DOHH2 (cell line): ENCODE measurements around the gene ARTN.

Source experiments
- EZH2phosphoT487 ChIP-seq: fragments of 200-600 bp; sonication (generic); IDR thresholded peaks from 2 replicates; pipeline ENCODE4 v1.6.1; 2017; ENCODE audit warnings: borderline replicate concordance, mild to moderate bottlenecking, antibody characterized with exemption, low read length, moderate library complexity, mixed read lengths
- TF ChIP-seq, protein P1 (sequence below): fragments of 200-600 bp; sonication (generic); IDR thresholded peaks from one replicate; pipeline ENCODE4 v1.5.1; 2014; ENCODE audit warnings: antibody characterized with exemption, mild to moderate bottlenecking, low read depth, low read length; ENCODE audit not compliant: poor library complexity, severe bottlenecking

GRCh38 chr1:43938383-43938782 is 4.8 kb downstream of the ARTN start:
- TF ChIP-seq, protein P1, sequence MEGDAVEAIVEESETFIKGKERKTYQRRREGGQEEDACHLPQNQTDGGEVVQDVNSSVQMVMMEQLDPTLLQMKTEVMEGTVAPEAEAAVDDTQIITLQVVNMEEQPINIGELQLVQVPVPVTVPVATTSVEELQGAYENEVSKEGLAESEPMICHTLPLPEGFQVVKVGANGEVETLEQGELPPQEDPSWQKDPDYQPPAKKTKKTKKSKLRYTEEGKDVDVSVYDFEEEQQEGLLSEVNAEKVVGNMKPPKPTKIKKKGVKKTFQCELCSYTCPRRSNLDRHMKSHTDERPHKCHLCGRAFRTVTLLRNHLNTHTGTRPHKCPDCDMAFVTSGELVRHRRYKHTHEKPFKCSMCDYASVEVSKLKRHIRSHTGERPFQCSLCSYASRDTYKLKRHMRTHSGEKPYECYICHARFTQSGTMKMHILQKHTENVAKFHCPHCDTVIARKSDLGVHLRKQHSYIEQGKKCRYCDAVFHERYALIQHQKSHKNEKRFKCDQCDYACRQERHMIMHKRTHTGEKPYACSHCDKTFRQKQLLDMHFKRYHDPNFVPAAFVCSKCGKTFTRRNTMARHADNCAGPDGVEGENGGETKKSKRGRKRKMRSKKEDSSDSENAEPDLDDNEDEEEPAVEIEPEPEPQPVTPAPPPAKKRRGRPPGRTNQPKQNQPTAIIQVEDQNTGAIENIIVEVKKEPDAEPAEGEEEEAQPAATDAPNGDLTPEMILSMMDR = no peak
- TF ChIP-seq EZH2phosphoT487 = no peak
